Mesodermal cell (in vitro differentiated cells): Measurements from ENCODE around the gene CSTPP1.
A peak's percentile ranks its signal among the peaks of the same experiment; 100 is the strongest.

Source experiments
- H3K27ac ChIP-seq: 2 replicates; pipeline ENCODE4 v1.7.0; 2013; ENCODE audit warnings: mild to moderate bottlenecking, low read depth, low read length, moderate library complexity; ENCODE audit not compliant: severe bottlenecking
- H3K36me3 ChIP-seq: 2 replicates; pipeline ENCODE4 v1.7.1; 2013; ENCODE audit warnings: mild to moderate bottlenecking, low read length, moderate library complexity; ENCODE audit not compliant: control insufficient read depth, insufficient read depth
- H3K4me1 ChIP-seq: one replicate; pipeline ENCODE4 v1.7.1; 2013; ENCODE audit warnings: mild to moderate bottlenecking, low read length; ENCODE audit not compliant: insufficient read depth, control insufficient read depth, poor library complexity, severe bottlenecking
- H3K4me3 ChIP-seq: 2 replicates; pipeline ENCODE4 v1.7.0; 2013; ENCODE audit warnings: low read length, control low read depth, mild to moderate bottlenecking; ENCODE audit not compliant: insufficient read depth, poor library complexity, severe bottlenecking; ENCODE audit errors: extremely low read depth
- H3K9me3 ChIP-seq: 2 replicates; pipeline ENCODE4 v1.7.1; 2013; ENCODE audit warnings: mild to moderate bottlenecking, low read length, moderate library complexity; ENCODE audit not compliant: control insufficient read depth
- WGBS, 2 experiments: methylation state at CpG; one replicate each; pipeline ENCODE4 v1.1.5; 2013; ENCODE audit warnings: missing lambda C conversion rate in 2 of 2; ENCODE audit not compliant: insufficient coverage in 2 of 2; 5-methylcytosine and 5-hydroxymethylcytosine counted together

The CSTPP1 gene

DNA sequence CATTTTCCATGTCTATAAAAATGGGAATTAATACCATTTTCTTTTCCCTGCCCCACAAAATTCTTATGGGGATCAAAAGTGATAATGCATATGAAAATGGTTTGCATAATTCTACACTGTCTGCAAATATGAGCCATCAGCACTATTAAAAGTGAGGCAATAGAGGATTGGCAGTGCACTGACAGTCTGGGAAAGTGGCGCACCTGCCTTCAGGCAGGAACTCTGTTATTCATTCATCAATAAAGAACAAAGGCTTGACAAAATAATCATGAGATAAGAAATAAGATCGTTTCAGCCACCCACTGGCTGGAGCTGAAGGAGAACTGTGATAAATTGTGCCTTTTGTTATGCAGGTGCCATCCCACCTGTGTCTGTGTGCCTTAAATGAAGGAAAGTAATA is 190.7 kb downstream of the CSTPP1 start:
- Histone ChIP-seq H3K27ac (no peak overlapping the region), H3K4me1 (no peaks in the 10 kb centered on the region), H3K36me3 (no peaks in the 10 kb centered on the region), H3K9me3 (no peaks in the 10 kb centered on the region), H3K4me3 (no peak overlapping the region)
- WGBS, 2 experiments = 81 to 100% methylated on average over 1 to 2 of the region's 2 CpGs

DNA sequence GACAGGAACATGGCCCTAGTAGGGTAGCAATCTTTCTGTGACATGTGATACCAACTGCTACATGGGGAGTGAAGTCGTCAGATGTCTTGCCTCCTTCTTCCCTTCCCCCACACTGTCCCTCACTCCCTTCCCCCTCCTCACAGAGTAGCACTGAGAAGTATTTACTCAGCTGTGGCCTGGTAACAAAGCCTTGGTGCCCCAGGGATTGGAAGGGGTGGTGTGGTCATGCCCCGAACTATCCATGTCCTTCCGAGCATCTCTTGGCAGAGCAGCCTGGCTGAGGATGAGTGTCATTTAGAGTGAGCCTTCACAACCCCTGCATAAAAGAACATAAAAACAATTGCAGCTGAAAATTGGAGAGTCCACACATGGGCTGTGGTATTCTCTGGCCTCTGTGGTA is 194.0 kb downstream of the CSTPP1 start:
- H3K4me3 ChIP-seq = no peak overlapping the region
- H3K4me1 ChIP-seq = no peaks in the 10 kb centered on the region
- H3K36me3 ChIP-seq = no peaks in the 10 kb centered on the region
- H3K9me3 ChIP-seq = no peaks in the 10 kb centered on the region
- WGBS, 2 experiments = 86% methylated on average over 1 of the region's 3 CpGs; no CpG with 5 or more reads in 1 of the 2 experiments
- H3K27ac ChIP-seq = no peak overlapping the region

DNA sequence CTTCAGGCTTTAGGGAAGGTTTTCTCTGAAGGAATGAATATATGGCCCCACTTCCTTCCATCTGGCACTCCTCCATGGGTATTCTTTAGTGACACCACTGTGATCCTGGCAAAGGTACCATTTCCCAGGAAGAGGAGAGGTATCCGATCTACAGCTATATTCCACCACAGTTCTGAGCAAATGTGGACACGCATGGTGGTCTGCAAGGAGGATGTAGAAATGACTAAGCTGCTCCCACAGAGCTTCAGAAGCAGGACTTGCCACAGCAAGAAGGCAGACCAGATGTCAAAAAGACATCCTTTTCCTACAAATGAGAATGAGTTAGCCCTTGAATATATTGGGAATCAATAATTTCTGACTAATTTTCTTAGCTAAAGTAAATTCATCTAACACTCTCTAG is 194.6 kb downstream of the CSTPP1 start:
- Histone ChIP-seq H3K36me3 (no peaks in the 10 kb centered on the region), H3K9me3 (no peaks in the 10 kb centered on the region), H3K4me3 (no peak overlapping the region), H3K4me1 (no peaks in the 10 kb centered on the region), H3K27ac (no peak overlapping the region)
- 100% methylated on average over 1 of the region's 2 CpGs; no CpG with 5 or more reads in 1 of the 2 experiments for WGBS, 2 experiments

DNA sequence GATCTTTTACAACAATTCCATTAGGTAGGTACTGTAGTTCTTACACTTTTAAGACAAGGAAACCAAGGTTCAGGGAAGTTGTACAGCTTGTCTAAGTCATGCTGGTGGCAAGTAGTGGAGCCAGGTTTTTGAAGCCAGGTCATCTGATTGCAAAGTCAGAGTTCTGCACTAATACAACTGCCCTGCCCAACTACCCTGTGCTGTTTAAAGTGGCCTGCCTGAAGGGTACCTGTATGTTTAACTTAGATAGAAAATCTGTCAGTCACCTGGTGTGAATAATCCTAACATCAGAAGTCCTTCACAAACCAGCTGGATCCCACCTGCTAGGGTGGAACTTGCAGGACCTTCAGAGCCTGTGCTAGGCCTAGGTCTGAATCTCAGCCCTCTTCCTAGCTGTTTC is 195.9 kb downstream of the CSTPP1 start:
- Histone ChIP-seq H3K9me3 (no peaks in the 10 kb centered on the region), H3K27ac (no peak overlapping the region), H3K4me1 (no peaks in the 10 kb centered on the region), H3K36me3 (peaks cover 2% of the 10 kb centered on the region), H3K4me3 (no peak overlapping the region)

DNA sequence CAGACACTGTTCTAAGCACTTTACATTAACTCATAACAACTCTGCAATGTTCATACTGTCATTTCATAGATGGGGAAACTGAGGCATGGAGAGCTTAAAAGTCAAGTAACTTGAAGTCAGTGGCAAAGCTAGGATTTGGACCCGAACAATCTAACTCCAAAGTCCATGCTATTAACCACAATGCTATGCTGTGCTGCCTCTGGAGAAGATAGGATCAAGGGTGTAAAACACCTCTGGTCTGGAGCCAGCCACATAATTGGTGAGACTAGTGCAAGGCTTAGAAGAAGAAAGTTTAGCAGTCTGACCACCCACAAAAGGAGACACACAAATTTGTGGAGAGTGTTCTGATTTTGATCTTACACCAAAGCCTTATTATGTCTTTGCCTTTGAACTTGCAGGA is 196.4 kb downstream of the CSTPP1 start:
- peaks cover 7% of the 10 kb centered on the region for H3K36me3 ChIP-seq
- H3K27ac ChIP-seq = no peak overlapping the region
- WGBS, 2 experiments = no CpG with 5 or more reads among the region's 1 CpG
- H3K4me3 ChIP-seq = no peak overlapping the region
- no peaks in the 10 kb centered on the region for H3K9me3 ChIP-seq
- H3K4me1 ChIP-seq = no peaks in the 10 kb centered on the region

DNA sequence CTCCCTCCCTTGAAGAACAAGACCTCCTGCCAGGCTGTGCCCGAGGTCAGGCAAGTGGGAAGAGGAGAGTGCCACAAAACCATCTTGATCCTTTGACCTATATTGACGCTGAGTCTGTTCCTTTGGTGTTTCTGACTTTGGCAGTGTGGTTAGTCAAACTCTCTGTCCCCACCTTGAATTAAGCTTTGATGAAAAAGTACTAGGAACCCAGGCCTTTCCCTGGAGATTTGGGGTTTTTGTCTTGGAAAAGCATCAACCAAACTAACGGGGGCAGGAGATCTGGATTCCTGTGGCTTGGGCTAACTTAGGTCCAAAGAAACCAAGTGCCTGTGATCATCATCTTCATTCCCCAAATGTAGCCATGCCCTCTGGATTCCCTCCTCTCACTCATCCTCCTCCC is 199.8 kb downstream of the CSTPP1 start:
- WGBS, 2 experiments = 90 to 100% methylated on average over 1 to 3 of the region's 3 CpGs
- H3K4me3 ChIP-seq = no peak overlapping the region
- H3K27ac ChIP-seq = no peak overlapping the region
- H3K36me3 ChIP-seq = peaks cover 11% of the 10 kb centered on the region
- no peaks in the 10 kb centered on the region for H3K4me1 ChIP-seq
- no peaks in the 10 kb centered on the region for H3K9me3 ChIP-seq

DNA sequence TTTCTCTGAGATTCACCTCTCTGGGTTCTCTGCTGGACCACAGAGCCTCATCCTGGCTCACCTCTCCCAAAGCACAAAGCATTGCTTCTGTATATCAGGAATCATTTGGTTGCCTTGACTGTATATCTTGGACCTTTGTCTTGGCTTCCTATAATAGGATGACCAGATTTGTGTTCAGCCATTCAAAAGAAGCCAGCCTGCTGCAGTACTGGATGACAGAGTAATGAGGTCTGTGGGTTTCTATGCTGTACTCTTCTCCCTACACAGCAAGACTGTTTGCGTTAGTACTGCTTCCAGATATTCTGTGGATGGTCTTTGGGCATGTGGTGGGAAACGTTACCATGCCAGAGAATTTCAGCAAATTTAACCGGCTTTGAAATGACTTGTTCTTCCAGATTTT is 200.4 kb downstream of the CSTPP1 start:
- H3K9me3 ChIP-seq = no peaks in the 10 kb centered on the region
- WGBS, 2 experiments = 90 to 100% methylated on average over 2 of the region's 3 CpGs
- H3K4me1 ChIP-seq = no peaks in the 10 kb centered on the region
- no peak overlapping the region for H3K27ac ChIP-seq
- H3K4me3 ChIP-seq = no peak overlapping the region
- peaks cover 11% of the 10 kb centered on the region for H3K36me3 ChIP-seq

DNA sequence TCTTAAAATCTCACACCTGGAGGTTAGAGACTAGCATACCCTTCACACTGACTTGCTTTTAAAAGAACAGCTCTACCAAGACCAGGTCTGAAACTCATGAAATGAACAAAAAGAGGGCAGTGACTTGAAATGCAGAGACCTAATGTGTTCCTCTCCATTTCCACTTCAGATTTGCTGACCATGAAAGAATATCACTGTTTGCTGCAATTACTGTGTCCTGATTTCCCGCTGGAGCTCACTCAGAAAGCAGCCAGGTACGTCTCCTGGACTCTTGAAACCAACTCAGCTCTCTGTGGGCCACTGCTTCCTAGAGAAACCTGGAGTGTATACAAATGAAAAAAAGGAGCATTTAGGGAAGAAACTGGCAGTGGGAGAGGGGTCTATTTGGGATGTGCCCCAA is 200.9 kb downstream of the CSTPP1 start:
- H3K4me1 ChIP-seq = peaks cover 2% of the 10 kb centered on the region
- H3K4me3 ChIP-seq = no peak overlapping the region
- H3K36me3 ChIP-seq = peaks cover 11% of the 10 kb centered on the region
- WGBS, 2 experiments = 89 to 94% methylated on average over 2 of the region's 2 CpGs
- H3K27ac ChIP-seq = no peak overlapping the region
- H3K9me3 ChIP-seq = no peaks in the 10 kb centered on the region

DNA sequence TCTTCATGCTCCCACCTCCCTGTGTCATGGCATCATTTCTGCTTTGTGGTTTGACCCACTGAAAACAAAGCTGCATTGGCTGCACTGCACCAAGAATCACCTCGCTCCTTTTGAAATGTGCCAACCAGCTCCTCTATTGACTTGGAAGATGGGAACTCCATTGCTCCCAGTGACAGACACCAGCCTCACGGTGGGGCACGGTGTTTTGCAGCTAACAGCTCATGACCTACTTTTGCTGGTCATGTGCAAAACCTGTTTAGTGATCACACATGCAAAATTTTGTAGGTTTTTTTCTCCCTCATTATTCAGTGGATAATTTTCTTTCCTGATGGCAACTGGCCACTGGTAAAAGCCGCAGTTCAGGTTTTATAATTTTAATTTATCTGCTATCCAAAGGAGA is 203.3 kb downstream of the CSTPP1 start:
- Histone ChIP-seq H3K4me3 (no peak overlapping the region), H3K36me3 (peaks cover 11% of the 10 kb centered on the region), H3K27ac (no peak overlapping the region), H3K9me3 (no peaks in the 10 kb centered on the region), H3K4me1 (peaks cover 17% of the 10 kb centered on the region)
- 90 to 97% methylated on average over 3 of the region's 4 CpGs for WGBS, 2 experiments

DNA sequence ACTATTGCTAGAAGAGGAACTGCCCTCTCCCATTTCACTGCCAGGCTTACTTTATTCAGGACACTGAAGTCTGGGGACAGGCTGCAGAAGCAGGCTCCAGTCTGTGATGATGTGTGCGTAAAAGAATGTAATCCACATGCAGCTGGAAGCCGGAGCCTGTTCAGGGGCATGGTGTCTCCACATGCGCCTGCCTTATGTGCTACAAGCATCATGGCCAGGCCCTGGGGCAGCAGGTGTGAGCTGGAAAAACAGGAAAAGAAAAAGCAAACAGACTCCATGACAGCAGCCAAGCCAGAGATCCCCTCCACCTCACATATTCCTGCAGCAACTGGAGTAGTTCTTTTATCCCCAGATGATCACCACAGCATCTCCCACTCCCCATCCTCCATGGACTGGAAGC is 206.8 kb downstream of the CSTPP1 start:
- WGBS, 2 experiments = 66 to 71% methylated on average over 3 of the region's 3 CpGs
- H3K4me1 ChIP-seq = peaks cover 24% of the 10 kb centered on the region
- peaks cover 2% of the 10 kb centered on the region for H3K36me3 ChIP-seq
- no peaks in the 10 kb centered on the region for H3K9me3 ChIP-seq
- peak overlapping the region; percentile 60 for H3K27ac ChIP-seq
- H3K4me3 ChIP-seq = no peak overlapping the region

DNA sequence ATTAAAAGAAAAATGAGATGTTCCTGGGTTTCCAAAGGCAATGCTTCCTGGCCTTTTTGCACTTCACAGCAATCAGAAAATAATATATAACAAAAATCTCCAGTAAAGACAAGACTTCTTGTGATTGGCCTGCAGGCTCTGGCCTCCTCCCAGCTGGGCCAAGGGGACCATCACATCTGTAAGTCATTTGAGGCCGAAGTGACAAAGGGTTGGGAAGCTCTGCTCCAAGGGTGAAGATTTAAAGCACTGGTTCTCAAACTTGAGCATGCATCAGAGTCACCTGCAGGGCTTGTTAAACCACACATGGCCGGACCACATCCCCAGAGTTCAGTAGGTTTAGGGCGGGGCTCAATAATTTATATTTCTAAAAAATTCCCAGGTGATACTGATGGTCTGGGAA is 208.0 kb downstream of the CSTPP1 start:
- Histone ChIP-seq H3K27ac (no peak overlapping the region), H3K9me3 (no peaks in the 10 kb centered on the region), H3K4me3 (no peak overlapping the region), H3K4me1 (peaks cover 24% of the 10 kb centered on the region), H3K36me3 (peaks cover 5% of the 10 kb centered on the region)
- WGBS, 2 experiments = 100% methylated on average over 3 of the region's 3 CpGs; no CpG with 5 or more reads in 1 of the 2 experiments

DNA sequence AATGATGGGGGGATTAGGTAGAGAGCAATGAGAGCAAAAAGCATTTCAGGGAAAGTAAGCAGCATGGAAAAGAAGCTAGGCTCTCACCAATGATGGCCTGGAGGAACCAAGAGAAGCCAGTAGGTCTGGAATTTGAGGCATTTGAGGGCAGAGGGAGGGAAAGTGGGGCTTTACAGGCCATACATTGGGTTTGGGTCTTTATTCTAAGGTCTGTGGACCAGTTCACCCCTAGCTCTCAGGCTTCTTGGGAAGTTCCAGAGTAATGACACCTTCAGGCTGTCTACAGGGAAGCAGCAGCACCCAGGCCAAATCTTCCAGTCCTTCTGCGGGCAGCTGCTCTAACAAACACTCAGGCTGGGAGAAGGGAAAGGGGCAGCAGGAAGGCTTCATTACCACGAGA is 210.7 kb downstream of the CSTPP1 start:
- Histone ChIP-seq H3K9me3 (no peaks in the 10 kb centered on the region), H3K36me3 (peaks cover 8% of the 10 kb centered on the region), H3K4me1 (peaks cover 24% of the 10 kb centered on the region), H3K27ac (peak overlapping the region; percentile 5), H3K4me3 (no peak overlapping the region)
- 64 to 100% methylated on average over 1 of the region's 2 CpGs for WGBS, 2 experiments
